GM19043 (cell line): ENCODE results near the gene BMP7.

Experiments used
- ATAC-seq: cut with Tn5 transposase; IDR thresholded peaks from one replicate; pipeline ENCODE4 v1.9.1; 2021; ENCODE audit warnings: low read depth; ENCODE audit not compliant: unreplicated experiment

Gene BMP7

DNA sequence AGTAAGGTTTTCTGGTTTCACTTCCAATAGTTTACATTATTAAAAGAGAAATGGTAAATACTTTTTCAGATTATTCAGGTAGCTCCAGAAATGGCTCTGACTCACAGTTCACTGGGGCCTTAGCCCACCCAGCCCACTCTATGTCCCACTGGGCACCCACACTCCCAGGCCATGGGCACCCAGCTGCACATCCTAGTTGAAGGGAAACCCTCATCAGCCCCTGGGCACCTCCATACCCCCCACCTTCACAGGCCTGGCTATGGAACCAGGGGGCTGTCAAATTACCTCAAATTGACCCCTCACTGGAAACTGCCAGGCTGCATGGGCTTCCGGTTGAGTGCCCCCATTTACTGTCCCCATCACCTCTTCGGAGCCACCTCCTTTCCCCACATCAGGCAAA is 51.5 kb downstream of the BMP7 start:
- no peak for ATAC-seq

DNA sequence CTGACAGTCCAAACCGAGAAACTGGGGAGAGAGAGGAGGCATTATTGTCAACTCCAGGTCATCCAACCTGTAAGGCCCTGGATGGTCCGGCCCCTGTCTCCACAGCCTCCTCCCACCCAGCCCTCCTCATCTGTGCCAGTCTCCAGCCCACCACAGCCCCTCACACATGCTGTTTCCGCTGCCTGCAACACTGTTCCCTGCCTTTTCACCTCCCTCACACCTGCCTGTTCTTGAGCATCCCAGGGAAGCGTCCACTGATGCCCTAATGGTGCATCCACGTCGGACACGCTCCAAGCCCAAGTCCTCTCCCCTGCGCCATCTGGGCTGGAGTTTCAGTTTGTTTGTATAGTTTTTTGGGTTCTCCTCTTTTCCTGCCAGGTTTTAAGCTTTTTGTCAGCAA is 52.0 kb downstream of the BMP7 start:
- ATAC-seq = no peak

DNA sequence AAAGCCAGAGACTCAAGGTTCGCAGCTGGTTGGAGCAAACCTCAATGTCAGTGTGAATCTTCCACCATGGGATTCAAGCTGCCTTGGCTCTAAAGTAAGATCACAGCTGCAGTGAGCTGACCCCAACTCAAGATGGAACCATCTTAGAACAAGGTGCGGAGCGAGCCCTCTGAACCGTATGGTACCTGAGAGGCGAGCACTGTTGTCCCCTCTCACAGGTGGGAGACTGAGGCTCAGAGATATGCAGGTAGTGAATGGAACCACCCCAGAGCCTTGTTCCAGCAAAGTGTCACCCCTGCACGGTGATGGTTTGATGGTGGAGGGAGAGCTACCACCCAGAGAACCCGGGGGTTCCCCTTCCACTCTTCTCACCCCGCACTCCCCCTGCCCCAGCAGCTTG is 52.5 kb downstream of the BMP7 start:
- no peak for ATAC-seq

DNA sequence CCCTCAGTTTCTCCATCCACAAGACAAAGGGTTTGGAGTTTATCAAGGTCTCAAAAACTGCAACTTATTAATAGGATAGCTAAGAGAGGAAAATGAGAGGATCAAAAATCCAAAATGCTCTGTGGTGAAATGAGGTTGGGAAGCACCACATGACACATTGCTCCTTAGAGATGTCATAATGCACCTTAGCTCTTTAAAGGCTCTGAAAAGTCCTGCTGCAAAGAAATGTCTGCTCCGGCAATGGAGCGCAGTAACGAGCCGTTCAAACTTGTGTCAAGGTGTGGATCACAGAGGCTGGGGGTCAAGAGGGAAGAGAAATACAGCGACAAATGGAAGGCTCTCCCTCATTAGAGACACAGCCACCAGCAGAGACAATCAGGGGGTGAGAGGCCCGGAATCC is 53.1 kb downstream of the BMP7 start:
- ATAC-seq = no peak

DNA sequence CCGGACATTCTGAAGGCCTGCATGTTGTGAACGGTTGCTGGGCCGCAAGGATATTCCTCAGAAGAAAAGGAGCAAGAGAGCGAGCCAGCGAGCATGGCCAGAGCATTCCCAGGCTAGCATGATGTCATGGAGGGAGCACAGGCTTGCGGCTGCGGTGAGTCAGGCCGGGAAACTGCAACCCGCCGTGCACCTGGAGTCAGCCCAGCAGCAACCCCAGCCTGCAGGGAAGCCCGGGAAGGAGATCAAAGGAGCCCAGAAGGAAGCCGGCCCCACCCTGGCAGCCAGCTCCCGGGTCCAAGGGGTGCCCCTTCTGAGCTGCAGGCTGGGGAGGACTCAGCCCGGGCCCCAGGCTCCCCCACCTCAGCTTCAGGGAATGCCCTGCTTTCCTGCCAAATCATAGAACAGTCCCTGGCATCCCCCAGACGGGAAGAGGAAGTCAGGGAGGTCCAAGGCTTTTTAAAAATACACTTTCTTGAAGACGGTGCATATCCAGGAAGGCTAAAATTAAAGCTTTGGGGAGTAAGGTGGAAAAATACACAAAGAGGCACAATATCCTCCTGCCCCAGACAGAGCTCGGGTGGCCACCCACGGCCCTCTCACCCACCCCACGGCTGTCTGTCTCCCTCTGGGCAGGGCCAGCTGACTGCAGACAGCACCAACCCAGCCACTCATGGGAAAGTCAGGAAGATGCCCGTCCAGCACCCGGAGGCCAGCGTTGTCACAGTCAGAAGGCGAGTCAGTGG is 53.7 kb downstream of the BMP7 start:
- ATAC-seq = no peak

DNA sequence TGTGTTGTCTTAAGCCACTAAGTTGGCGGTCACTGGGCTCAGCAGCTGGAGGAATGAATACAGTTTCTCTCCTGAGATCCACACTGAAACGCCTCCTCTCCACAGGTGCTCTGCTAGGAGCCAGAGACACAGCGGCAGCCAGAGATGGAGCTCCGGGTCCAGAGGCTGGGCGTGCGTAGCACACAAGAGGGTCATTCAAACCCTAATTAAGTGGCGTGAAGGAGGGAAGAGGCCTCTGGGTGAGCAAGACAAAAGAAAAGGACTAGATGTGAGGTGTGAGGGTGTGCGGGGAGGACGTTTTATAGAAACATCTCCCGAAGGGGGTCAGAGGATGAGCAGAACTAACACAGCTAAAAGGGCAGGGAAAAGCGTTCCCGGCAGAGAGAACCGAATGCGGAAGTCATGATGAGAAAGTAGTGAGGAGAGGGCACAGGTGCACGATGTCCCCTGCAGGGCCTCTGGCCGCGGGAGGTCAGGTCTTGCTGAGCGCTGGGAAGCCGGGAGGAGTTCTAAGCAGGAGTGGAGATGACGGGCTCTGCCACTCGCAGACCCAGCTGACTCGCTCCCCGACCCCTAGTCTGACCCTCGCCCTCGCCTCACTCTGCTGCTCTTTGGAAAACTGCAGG is 54.4 kb downstream of the BMP7 start:
- ATAC-seq = no peak

DNA sequence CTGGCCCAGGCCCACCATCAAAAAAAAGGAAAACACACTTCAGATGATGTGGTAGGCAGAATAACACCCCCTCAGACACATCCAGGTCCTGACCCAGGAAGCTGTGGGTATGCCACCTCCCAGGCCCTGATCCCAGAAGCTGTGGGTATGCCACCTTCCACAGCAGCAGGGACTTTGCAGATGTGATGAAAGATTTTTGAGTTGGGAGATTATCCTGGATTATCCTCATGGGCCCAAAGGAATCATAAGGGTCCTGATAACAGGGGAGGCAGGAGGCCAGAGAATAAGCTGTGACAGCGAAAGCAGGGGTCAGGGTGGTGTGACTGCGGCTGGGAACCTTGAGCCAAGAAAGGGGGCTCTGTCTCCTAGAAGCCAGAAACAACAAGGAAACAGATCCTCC is 55.0 kb downstream of the BMP7 start:
- no peak for ATAC-seq

DNA sequence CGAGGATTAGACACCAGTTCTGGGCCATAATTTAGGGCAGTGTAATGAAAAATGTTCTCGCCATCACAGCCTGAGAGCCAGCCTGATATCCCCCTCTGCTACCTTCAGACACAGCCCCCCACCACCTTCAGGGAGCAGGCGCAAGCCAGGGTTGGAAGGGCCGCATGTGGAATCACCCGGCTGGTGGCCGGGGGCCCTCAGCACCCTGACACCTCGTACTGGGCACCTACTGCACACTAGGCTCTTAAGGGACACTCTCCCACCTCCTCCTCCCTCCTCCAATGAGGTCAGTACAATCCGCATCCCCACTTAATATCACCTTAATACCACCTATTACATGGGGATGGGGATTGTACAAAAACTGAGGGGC is 55.5 kb downstream of the BMP7 start:
- no peak for ATAC-seq

DNA sequence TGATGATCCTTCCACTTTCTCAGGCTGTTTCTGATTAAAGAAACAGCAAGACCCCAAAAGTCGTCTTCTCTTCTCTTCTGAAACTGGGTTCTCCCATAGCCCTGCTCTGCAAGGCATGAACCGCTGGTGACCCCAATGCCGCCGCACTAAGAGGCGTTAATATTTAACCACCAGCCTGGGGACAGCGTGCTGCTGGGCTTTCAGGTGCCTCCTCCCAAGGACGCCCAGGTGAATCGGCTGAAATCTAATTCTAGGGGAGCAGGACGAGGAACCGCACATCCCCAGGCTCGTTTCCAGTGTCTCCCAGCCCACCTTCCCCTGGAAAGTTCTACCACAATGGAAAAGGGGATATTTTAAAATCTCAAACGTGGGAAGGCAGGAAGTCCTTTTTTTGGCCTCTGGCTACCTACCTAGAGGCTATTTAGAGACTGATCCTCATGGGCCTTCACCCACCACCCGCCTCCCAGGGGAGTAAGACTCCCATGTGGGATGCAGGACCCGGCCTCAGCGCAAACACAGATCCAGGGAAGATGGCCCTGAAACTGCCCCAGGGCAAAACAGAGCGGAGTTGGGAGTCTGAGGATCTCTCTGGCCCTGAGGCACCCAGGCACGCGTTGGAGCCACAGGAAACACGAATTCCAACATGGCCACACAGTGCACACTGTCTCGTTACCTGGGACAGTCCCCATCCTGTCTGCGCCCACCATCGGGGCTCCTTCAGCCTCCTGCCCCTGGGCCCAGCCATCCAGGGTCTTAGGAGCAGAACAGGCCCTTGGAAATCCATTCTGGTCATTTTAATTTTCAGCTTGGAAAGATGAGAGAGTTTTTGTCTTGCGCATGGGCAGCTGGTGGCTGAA is 56.2 kb downstream of the BMP7 start:
- ATAC-seq = no peak

DNA sequence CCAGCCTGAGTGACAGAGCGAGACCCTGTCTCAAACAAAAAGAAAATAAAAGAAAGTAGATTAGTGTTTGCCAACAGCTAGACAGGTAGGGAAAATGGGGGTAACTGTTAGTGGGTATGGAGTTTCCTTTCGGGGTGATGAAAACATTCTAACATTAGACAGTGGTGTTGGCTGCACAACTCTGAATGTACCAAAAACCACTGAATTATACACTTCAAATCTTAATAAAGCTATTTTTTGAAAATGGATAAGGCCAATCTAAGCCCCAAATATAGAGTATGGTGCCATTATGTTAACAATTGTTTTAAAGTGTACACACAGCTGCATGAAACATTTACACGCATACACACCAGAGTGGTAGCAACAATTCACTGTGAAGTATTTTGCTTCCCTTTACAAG is 57.0 kb downstream of the BMP7 start:
- no peak for ATAC-seq

DNA sequence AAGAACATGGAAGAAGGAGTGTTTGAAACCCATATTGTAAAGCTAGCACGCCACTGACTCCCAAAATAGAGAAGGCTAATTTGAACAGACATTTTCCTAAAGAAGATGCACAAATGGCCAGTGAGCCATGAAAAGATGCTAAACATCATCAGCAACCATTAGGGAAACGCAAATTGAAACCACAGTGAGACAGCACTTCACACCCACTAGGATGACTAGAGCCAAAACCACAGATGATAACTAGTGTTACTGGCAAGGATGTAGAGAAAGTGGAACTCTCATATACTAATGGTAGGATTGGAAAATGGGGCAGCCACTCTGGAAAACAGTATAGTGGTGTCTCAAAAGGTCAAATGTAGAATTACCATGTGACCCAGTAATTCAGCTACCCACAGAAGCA is 58.2 kb downstream of the BMP7 start:
- no peak for ATAC-seq

DNA sequence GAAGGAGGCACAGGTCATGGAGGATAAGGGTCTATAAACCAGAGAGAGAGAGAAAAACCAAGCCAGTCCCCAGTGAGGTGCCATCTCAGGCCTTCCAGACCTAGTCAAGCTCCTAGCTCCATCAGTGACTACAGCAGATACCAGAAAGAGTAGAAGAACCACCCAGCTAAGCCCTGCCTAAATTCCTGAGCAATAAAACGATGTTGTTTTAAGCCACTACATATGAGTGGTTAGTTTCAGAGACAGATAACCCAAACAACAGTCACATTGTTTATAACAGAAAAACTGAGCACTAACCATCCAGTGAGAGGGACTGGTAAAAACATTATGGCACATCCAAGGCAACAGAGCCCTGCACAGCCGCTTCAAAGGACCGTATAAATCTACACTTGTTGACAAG is 59.2 kb downstream of the BMP7 start:
- ATAC-seq = no peak

DNA sequence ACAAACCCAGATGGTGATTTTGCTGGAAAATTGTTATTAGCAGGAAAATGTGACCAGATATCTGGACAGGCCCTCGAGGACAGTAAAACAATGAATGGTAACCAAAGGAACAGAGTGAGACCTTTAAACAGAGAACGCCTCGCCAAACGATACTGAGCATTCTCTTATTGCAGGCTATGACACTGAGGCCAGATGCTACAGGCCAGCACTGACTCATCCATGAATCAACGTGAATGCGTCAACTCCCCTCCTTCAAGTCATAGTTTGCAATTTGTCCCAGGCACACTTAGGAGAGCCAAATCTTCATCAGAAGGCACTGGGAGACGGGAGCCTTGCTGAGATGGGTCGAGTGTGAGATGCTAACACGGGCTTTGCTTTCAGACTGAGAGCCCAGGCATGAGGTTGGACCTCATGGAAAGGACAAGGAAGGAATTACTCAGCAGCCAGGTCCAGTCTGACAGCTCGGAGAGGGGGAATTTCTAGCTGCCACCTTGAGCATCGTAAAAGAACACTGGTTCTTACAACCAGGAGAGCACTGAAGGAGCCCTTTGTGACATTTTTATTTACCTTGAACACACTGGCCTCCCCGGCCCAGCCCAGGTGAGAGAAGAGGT is 60.7 kb downstream of the BMP7 start:
- ATAC-seq = no peak

DNA sequence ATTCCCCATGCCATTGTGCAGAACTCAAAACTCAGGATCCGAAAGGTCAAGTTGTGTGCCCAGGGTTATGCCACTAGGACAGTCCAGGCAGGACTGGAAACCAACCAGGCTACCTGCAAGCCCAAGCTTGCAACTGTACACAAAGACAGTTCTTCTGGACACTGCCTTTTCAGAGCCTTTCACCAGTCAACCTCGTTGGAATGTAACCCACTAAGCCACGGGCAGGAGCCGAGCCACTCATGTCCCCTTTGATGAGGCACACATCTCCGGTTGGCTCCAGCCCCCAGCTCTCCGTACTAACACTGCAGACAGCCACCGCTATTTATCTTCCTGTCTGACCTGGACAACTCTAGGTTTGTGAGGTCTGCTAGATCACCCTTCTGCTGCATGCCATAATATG is 62.5 kb downstream of the BMP7 start:
- ATAC-seq = no peak

DNA sequence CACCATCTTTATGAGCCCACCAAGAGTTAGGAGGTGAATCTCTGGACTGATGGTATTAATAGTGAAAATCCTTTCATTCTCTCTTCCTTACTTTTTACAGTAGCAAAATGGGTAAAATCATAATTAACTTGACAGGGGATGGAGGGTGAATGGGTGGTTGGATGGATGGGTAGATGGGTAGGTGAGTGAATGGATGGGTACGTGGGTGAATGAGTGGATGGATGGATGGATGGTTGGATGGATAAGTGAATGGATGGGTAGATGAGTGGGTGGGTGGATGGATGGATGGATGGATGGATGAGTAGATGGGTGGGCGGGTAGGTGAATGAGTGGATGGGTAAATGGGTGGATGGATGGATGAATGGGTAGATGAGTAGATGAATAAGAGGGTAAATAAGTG is 63.2 kb downstream of the BMP7 start:
- ATAC-seq = no peak

DNA sequence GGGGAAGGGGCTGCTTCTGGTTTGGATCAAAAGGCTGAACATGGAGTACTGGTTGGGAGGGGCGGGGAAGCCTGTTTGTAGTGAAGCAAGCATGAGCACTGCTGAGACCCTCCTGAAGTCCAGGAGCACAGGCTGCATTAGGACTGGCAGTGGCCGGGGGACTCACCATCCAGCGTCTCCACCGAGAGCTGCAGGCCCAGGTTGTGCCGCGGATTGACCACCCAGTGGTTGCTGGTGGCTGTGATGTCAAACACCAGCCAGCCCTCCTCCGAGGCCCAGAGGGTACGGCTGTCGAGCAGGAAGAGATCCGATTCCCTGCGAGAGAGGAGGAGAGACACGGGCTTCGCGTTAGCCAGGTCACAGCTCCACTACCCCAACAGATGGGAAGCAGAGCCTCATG is 64.1 kb downstream of the BMP7 start:
- ATAC-seq = no peak

DNA sequence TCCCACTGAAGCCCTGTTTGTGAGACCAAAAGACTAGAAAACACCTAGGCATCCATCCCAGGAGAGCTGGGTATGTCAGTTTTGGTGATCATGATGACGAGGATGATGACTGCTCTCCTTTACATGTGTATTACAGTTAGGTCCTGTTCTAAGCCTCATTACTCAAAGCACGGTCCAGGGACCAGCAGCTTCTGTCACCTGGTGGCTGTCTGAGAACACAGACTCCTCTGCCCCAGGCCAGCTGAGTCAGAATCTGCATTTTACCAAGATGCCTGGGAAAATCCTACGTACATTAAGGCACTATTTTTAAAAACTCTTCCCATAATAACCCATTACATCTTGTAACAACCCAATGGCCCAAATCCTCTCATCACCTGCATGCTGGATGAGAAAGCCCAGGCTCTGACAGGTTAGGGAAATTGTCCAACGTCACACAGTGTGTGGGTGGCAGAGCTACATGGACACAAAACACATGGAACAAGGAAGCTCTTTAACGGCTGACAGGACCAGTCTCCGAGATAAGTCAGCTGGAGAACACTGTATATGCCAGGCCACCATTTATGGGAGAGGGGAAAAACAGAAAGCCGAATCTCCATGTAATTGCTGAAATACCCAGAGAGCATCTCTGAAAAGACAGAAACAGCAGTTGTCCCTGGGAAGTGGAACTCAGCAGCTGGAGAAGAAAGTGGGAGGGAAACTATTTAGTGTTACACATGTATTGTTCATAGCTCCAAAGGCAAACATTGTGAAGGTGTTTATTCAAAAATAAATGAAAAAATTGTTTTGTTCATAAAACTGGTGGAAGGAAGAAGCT is 65.4 kb downstream of the BMP7 start:
- no peak for ATAC-seq

DNA sequence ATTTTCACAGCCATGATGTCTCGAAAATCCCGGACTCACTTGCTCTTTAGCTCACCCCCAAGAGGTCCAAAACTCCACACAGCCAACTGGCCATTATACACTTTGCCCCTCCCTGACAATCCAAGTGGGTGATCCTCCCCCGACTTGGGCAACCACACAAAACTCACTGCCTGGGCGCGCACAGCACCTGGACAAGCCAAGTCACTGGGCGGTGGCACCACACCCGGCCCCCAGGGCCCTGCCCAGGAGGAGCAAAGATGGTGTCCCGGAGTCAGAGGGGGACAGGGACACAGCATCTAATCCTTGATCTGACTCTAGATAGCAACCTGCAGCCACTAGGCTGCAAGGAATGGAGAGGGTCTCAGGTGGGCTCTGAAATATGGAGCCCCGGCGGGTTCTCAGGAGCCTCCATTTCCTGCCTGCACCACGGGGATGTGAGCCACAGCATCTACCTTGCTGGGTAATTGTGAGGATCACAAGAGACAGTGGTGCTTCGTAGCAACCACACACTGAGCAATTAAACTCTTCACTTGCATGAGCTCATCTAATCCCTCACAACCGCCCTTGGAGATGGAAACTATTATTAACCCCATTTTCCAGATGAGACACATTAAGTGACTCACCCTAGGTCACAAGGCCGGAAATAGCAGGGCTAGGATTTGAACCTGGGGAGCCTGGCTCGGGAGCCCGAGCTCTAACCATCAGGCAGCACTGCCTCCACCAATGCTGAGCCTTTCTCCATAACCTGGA is 66.6 kb downstream of the BMP7 start:
- no peak for ATAC-seq

DNA sequence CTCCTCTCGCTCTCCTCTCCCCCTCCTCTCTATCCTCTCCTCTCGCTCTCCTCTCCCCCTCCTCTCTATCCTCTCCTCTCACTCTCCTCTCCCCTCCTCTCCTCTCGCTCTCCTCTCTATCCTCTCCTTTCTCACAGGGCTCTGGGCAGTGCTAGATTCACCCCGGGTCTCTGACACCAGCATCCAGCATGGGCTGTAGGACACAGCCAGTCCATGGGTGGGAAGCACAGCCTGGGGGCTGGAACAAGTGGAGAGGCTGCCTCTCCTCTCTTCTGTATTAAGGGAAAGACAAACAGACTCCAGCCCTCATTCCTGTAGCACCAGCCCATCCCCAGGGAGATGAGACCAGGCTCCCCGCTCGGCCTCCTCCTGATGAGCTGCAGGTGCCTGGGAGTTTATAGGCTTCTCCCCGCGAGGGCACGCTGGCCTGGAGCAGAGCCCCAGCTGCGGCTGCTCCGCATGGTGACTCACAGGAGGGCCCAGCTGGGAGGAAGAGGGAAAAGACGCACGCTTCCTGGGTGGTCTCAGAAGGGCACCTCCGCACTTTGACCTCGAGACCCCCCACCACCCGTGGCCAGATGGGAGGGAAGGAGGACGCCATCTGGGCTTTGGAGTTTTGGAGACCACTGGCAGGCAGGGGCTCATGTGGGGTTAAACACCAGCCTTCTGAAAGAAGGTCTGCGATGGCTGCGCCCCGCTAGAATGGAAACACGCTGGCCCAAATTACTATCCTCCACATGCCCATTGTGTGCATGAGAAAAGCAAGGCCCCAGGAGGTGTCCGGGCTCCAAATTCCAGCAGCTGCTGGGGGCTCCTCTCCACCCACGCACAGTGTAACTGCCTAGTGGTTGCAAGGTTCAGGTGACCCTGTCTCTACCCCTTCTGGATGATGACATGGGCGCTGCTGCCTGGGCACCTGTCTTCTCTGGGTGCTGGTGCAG is 68.0 kb downstream of the BMP7 start:
- no peak for ATAC-seq
